DND-41 (cell line): ENCODE results near the gene F8.

Experiments used
- ATAC-seq: fragments of 200-7000 bp; cut with Tn5 transposase; 3 replicates; pipeline ENCODE4 v1.9.1; 2021; ENCODE audit warnings: low read depth; ENCODE audit not compliant: insufficient read depth
- DNase-seq: peaks from one replicate; pipeline ENCODE4 v3.0.0-alpha.2; 2020
- H2AFZ ChIP-seq: 2 replicates; pipeline ENCODE4 v1.6.0; 2012; ENCODE audit warnings: low read depth, low read length
- H3K27ac ChIP-seq: 2 replicates; pipeline ENCODE4 v1.5.1; 2012; ENCODE audit warnings: low read length, inconsistent platforms
- H3K27me3 ChIP-seq: fragments of 200-600 bp; sonication (generic); 2 replicates; pipeline ENCODE4 v1.6.0; 2012; ENCODE audit warnings: low read length, mild to moderate bottlenecking, inconsistent platforms; ENCODE audit not compliant: insufficient read depth, poor library complexity
- H3K36me3 ChIP-seq: 2 replicates; pipeline ENCODE4 v1.5.1; 2012; ENCODE audit warnings: low read length, inconsistent platforms; ENCODE audit not compliant: insufficient read depth
- H3K4me1 ChIP-seq: 2 replicates; pipeline ENCODE4 v1.5.1; 2012; ENCODE audit warnings: mild to moderate bottlenecking, low read length; ENCODE audit not compliant: insufficient read depth
- H3K4me2 ChIP-seq: 2 replicates; pipeline ENCODE4 v1.6.0; 2012; ENCODE audit warnings: mild to moderate bottlenecking, moderate library complexity, low read length, inconsistent platforms; ENCODE audit not compliant: insufficient read depth
- H3K4me3 ChIP-seq, 2 experiments: fragments of 200-600 bp in 1 of 2; shearing (Covaris generic) in 1 of 2; 2 replicates each; pipeline ENCODE4 v1.5.1; 2012 to 2016; ENCODE audit warnings: inconsistent platforms in 2 of 2, low read length in 2 of 2, mild to moderate bottlenecking in 2 of 2, low read depth in 1 of 2, moderate library complexity in 1 of 2
- H3K79me2 ChIP-seq: 2 replicates; pipeline ENCODE4 v1.6.0; 2012; ENCODE audit warnings: low read length, inconsistent platforms; ENCODE audit not compliant: insufficient read depth
- H3K9ac ChIP-seq: 2 replicates; pipeline ENCODE4 v1.6.0; 2012; ENCODE audit warnings: low read depth, mild to moderate bottlenecking, inconsistent platforms, low read length, moderate library complexity
- H3K9me3 ChIP-seq: 2 replicates; pipeline ENCODE4 v1.5.1; 2012; ENCODE audit warnings: low read length, moderate library complexity, mild to moderate bottlenecking, inconsistent platforms; ENCODE audit not compliant: insufficient read depth, severe bottlenecking
- H4K20me1 ChIP-seq: 2 replicates; pipeline ENCODE4 v1.6.0; 2012; ENCODE audit warnings: low read length; ENCODE audit not compliant: insufficient read depth
- EZH2 ChIP-seq: IDR thresholded peaks from 3 replicates; pipeline ENCODE4 v1.6.1; 2012; ENCODE audit warnings: borderline replicate concordance, low read depth, mild to moderate bottlenecking, moderate library complexity, low read length, inconsistent platforms; ENCODE audit not compliant: severe bottlenecking
- TF ChIP-seq, protein P1 (sequence below): IDR thresholded peaks from 2 replicates; pipeline ENCODE4 v1.5.1; 2012; ENCODE audit warnings: borderline replicate concordance, low read length, moderate library complexity, mild to moderate bottlenecking; ENCODE audit not compliant: poor library complexity, severe bottlenecking; ENCODE audit errors: extremely low read depth

The F8 gene

GRCh38 chrX:154829926-154830442 is 192.5 kb downstream of the F8 start:
- Histone ChIP-seq H3K27me3 (no peaks in the 10 kb centered on the region), H3K4me1 (0 out of 2 replicates have a peak, but pooled peaks cover 2% of the 10 kb centered on the region), H3K27ac (no peak overlapping the region), H3K36me3 (no peaks in the 10 kb centered on the region), H2AFZ (no peak overlapping the region), H3K4me2 (no peak overlapping the region), H3K9ac (no peak overlapping the region), H3K9me3 (no peaks in the 10 kb centered on the region), H4K20me1 (no peaks in the 10 kb centered on the region), H3K4me3 (no peak overlapping the region), H3K79me2 (no peaks in the 10 kb centered on the region)
- TF ChIP-seq, protein P1, sequence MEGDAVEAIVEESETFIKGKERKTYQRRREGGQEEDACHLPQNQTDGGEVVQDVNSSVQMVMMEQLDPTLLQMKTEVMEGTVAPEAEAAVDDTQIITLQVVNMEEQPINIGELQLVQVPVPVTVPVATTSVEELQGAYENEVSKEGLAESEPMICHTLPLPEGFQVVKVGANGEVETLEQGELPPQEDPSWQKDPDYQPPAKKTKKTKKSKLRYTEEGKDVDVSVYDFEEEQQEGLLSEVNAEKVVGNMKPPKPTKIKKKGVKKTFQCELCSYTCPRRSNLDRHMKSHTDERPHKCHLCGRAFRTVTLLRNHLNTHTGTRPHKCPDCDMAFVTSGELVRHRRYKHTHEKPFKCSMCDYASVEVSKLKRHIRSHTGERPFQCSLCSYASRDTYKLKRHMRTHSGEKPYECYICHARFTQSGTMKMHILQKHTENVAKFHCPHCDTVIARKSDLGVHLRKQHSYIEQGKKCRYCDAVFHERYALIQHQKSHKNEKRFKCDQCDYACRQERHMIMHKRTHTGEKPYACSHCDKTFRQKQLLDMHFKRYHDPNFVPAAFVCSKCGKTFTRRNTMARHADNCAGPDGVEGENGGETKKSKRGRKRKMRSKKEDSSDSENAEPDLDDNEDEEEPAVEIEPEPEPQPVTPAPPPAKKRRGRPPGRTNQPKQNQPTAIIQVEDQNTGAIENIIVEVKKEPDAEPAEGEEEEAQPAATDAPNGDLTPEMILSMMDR, result peak; percentile 21
- no peak for TF ChIP-seq EZH2
- DNase-seq (peak; percentile 4), ATAC-seq (peak; percentile 31; the same call in 1 of the 3 replicates)

DNA sequence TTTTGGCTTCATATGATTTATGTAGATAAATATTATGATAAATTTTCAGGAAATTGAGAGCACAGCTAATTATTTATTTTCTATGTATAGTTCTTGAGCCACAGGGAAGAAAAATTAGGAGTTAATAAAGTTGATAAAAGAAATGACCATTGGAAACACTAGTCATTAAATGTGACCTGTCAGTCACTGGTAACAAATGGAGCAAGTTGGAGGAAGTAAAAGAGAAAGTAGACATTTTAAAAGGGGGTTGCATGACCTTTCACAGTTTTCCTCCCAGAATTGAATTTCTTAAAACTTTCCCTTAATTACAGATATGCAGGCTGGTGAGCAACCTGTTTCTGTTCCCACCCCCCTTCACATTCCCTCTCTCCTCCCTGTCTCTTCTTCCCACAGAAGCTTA is 193.4 kb downstream of the F8 start:
- H3K4me2 ChIP-seq, result no peak overlapping the region
- no peak for ATAC-seq
- no peaks in the 10 kb centered on the region for H3K79me2 ChIP-seq
- TF ChIP-seq EZH2, result no peak
- TF ChIP-seq, protein P1, result no peak
- no peaks in the 10 kb centered on the region for H3K27me3 ChIP-seq
- H3K9me3 ChIP-seq, result no peaks in the 10 kb centered on the region
- DNase-seq, result no peak
- no peak overlapping the region for H2AFZ ChIP-seq
- H4K20me1 ChIP-seq, result no peaks in the 10 kb centered on the region
- H3K9ac ChIP-seq, result no peak overlapping the region
- H3K27ac ChIP-seq, result no peak overlapping the region
- H3K4me3 ChIP-seq, result no peak overlapping the region
- no peaks in the 10 kb centered on the region for H3K36me3 ChIP-seq
- H3K4me1 ChIP-seq, result 0 out of 2 replicates have a peak, but pooled peaks cover 2% of the 10 kb centered on the region

GRCh38 chrX:154828016-154828408 is 194.5 kb downstream of the F8 start:
- Histone ChIP-seq H3K27me3 (no peaks in the 10 kb centered on the region), H3K4me1 (0 out of 2 replicates have a peak, but pooled peaks cover 2% of the 10 kb centered on the region), H3K9me3 (no peaks in the 10 kb centered on the region), H3K4me3 (no peak overlapping the region), H3K4me2 (no peak overlapping the region), H3K27ac (no peak overlapping the region), H4K20me1 (no peaks in the 10 kb centered on the region), H3K36me3 (no peaks in the 10 kb centered on the region), H2AFZ (no peak overlapping the region), H3K9ac (no peak overlapping the region), H3K79me2 (no peaks in the 10 kb centered on the region)
- ATAC-seq, result no peak
- TF ChIP-seq EZH2, result no peak
- TF ChIP-seq, protein P1, result no peak
- no peak for DNase-seq
